NCI-H82 (cell line): ENCODE measurements around the gene MBTPS1.

Source experiments
- DNase-seq: peaks from one replicate; lab custom pipeline; 2025; lab: John Stamatoyannopoulos, UW

Gene MBTPS1

GRCh38 chr16:84052071-84052622 lies 64.6 kb downstream of the MBTPS1 start:
- DNase-seq, result no peak

- no peak for DNase-seq
Measured at GRCh38 chr16:84050316-84050715, 66.4 kb downstream of the MBTPS1 start.

GRCh38 chr16:84049403-84050060 lies 67.2 kb downstream of the MBTPS1 start:
- no peak for DNase-seq

DNA sequence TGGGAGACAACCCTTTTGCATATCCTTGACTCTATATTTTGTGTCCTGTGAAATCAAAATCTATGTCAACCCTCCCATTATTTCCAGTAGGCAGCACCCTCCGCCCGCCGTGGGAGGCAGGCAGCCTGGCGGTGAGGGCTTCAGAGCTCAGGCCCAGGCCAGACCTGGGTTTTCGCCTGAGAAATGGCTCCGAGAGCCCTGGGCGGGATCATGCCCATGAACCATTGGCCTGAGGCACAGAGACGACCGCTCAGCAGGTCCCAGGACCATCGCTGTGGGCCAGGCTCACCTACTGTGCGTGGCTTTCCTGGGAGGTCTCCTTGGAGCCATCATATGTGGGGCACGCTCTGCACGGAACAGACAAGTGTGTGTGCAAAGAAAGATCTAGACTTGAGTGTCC lies 67.9 kb downstream of the MBTPS1 start:
- DNase-seq, result no peak

DNA sequence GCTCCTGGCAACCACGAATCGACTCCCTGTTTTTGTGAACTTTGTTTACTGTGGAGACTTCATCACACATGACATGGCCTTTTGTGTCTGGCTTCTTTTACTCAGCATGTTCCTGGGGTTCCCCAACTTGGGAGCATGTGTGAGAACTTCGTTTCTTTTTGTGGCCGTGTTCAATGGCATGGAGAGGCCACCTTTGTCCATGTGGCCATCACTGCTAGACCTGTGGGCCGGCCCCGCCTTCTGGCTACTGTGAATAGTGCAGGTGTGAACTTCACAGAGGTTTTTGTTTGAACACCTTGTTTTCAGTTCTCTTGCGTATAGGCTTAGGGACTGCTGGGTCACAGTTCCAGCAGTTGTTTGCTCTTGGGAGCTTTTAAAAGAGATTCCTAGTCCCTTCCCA lies 68.5 kb downstream of the MBTPS1 start:
- DNase-seq, result peak; percentile 26

DNA sequence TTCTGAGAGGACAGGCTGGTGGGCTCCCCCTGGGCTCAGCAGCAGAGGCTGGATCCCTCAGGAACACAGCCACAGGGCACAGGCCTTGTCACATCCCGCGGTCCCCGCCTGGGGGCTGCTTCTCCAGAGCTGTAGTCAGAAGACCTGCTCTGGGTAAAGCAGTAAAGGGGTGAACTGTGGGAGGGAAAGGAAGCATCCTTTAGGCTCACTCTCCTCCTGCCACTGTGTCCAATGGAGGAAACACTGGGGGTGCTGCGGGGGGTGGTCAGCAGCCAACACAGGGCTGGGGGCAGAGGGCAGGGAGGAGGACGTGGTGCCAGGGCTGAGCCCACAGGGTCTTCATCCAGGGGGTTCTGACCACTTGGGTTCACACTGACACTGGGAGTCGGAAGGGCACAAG lies 69.1 kb downstream of the MBTPS1 start:
- no peak for DNase-seq

- no peak for DNase-seq
Measured at GRCh38 chr16:84047206-84047605, 69.5 kb downstream of the MBTPS1 start.

DNA sequence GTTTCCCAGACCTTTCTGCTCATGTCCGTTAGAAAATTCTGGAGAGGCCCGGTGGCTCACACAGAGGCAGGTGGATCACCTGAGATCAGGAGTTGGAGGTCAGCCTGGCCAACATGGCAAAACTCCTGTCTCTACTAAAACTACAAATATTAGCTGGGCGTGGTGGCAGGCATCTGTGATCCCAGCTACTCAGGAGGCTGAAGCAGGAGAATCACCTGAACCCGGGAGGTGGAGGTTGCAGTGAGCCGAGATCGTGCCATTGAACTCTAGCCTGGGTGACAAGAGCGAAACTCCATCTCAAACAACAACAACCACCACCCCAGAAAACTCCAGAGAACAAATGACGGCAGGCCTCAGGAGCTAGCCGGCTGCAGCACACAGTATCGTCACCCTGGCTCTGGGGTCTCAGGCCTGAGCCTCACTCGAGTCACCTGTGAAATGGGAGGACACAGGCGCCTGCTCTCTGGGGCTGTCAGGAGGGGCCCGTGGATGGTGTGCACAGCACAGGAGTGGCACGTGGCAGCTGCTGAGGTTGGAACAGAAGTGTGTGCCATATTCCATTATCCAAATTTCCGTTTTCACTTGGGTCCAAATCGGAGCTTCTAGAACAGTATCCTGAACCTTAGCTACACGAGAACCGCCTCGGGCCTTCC lies 70.8 kb downstream of the MBTPS1 start:
- DNase-seq, result no peak

DNA sequence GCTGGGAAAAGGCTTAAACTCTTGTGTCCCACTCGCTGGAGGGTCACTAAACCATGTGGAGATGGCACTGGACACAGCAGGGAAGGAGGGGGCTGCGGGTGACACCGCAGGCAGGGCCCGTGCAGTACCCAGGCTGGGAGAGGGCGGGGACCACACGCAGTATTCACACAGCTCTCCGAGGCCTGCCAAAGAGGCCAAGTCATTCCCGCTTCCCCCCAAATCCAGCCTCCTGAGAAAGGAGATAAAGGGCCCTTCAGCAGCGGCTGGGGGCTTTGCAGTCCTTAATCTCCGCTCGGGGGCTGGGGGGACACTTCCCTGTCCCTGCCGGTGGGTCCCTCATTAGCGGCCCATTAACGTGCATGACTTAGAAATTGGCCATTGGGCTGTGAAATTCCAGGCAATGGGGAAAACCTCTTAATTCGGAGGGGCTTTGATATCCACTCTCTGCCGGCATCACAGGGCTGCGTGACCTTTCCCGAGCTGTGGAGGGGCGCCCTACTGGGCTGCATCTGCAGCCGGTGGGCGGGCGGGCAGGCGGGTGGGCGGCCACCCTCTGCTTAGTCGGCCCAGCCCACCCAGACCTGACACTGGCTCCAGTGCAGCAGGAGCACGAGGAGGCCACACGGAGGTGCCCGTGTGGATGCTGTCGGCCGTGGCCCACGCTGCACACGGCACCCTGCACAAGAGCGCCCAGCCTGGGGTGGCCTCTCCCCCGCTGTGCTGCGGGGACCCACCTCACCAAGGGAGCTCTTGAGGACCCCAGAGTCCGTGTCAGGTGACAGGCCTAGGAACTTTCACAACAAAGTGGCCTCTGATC lies 71.5 kb downstream of the MBTPS1 start:
- no peak for DNase-seq

GRCh38 chr16:84044118-84044488 lies 72.6 kb downstream of the MBTPS1 start:
- DNase-seq, result peak; percentile 69

DNA sequence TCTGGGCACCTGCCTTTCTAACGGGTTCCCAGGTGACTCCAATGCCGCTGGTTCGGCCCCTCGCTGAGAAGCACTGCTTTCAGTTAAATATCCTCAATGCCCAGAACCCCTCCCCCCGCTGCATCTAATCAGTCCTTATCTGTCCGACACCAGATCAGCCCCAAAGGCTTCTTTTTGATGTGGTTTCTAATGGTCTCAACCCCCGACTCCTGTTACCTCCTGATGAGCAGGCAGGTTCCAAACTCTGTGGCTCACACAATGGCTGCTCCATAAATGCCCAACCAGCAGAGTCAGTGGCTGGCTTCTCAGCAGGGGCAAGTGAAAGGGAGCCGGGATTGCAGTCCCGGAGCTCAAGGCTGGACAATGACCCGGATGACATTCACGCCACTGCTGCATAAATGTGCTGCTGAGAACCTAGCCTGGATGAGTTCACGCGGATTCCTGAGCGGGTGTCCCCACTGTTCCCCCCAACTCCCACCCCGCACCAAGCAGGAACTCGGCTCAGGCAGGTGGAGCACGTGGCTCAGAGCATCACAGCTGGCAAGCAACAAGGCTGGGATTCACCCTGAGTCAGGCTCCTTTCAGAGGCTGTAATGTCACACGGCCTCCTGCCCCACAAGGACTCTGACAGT lies 73.1 kb downstream of the MBTPS1 start:
- no peak for DNase-seq

DNA sequence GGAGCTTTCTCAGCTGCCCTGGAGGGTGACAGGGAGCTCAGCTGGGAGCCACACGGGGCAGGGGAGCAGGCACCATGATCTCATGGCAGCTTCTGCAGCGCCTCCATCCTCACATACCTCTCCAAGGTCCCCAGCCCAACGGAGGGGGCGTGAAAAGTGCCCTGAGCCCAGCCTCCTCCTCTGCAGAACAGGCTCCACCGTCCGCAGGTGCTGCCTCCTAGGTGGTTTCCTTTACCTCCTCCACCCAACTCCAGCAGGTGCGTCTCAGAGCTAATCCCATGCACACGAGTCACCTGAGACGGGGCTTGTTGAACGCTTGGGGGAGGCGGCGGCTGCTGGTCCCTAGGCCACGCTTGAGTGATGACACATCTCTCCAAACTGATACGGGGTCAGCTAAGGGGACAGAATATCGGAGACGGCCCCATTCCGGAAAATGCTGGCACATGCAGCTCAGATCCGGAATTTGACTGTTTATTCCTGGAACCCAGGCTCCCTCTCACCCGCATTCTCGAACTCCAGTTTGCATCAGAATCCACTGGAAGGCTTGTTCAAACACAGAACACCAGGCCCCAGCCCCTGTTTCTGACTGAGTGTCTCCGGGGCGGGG lies 73.8 kb downstream of the MBTPS1 start:
- DNase-seq, result no peak

DNA sequence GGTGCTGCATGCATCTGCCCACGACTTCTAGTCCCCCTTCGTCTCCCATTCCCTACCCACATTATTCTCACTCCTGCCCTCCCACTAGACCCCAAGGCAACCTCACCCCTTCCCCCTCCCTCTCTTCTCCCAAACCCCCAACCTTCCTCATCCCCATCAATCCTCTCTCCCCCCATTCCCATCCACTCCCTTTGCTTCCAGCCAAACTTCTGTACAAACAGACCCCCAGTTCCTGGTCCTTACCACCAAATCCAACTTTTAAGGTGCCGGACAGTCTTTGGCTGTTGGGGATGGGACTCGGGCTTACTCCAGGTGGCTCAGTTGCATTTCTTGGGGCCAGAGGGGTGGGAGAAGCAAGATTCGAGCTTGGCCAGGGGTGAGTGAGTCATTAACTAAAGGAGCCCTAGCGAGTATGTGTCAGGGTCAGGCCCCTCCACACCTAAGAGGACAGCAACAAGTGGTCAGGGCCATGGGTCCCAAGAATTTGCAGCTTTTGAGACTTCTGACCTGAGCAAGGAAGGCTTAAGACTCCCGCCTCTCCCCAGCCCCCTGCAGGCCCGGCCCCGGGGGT lies 74.3 kb downstream of the MBTPS1 start, which contains the start of gene SLC38A8:
Gene SLC38A8 (minus strand): TSS at position 488 of the 571 bp plus-strand sequence. CDS start 638 bp downstream, outside the sequence.
- no peak for DNase-seq

- no peak for DNase-seq
Measured at GRCh38 chr16:84041881-84042280, 74.9 kb downstream of the MBTPS1 start.

DNA sequence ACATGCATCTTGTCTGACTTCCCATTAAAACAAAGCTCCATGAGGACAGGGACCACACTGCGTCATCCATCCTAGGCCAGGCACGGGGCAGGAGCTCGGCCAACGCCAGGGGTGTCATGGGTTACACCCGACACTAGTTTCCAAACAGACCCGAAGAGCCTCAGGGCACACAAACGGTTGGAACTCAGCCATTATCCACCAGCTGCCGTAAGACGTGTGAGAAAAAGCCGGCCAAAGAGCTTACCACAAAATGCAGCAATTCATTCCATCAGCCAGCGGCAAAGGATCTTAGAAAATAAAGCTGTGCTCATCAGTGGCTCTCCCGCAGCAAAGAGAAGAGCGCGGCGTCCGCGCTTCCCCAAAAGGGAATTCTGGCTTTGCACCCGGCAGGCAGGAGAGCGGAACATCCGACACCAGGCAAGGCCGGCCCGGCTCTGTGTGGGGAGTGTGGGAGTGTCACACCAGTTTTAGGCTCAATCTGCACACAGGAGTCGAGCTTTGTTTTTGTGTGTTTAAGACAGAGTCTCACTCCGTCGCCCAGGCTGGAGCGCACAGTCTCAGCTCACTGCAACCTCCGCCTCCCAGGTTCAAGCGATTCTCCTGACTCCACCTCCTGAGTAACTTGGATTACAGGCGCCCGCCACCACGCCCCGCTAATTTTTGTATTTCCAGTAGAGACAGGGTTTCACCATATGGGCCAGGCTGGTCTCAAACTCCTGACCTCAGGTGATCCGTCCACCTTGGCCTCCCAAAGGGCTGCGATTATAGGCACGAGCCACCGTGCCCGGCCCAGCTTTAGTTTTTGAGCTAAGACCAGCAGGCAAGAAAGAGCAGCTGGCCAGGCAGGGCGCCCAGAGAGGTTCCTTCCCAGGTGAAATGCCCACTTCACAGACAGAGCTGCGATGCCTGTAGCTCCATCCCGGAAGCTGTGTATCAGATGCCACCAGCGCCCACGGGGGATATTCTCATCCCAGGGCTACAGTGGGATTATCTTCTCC lies 75.6 kb downstream of the MBTPS1 start:
- peak; percentile 22 for DNase-seq

DNA sequence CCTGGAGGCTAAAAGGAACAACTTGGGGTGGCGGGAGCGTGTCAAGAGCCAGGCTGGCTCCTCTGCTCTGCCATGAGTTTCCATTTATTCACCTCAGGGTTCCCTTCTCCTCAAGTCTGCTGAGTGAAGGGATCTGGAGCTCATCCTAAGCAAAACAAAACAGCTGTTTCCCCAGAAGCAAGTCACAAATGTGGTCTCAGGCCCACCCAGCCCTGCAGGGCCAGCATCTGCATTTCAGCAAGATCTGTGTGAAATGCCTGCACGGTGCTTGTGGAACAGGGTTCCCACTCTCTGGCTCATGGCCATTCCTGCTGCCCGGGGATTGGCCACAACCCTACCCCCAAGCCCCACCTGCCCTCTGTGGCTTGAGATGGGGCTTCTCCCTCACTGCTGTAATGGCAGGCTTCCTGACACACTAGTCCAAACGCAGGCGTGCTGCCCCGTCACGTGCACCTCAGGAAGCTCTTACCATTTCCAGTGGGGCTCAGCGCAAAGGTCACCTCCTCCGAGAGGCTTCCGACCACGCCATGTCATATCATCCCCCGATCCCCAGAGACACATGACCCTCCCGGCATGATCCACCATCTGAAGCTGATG lies 76.4 kb downstream of the MBTPS1 start:
- DNase-seq, result no peak

DNA sequence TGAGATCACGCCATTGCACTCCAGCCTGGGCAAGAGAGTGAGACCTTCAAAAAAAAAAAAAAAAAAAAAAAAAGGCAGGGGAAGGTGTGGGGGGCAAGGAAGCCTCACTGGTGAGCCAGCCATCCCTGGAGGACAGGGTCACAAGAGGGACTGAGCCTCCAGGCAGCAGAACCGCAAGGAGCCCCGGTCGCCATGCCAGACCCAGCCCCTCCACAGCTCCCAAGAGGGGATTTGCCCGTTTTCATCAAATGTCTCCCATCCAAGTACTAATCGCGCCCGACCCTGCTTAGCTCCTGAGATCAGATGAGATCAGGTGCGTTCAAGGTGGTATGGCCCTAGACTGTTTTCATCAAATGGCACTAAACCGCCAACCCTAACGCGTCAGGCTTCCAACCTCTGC lies 77.0 kb downstream of the MBTPS1 start:
- DNase-seq, result no peak

GRCh38 chr16:84038469-84038868 lies 78.3 kb downstream of the MBTPS1 start:
- DNase-seq, result no peak

DNA sequence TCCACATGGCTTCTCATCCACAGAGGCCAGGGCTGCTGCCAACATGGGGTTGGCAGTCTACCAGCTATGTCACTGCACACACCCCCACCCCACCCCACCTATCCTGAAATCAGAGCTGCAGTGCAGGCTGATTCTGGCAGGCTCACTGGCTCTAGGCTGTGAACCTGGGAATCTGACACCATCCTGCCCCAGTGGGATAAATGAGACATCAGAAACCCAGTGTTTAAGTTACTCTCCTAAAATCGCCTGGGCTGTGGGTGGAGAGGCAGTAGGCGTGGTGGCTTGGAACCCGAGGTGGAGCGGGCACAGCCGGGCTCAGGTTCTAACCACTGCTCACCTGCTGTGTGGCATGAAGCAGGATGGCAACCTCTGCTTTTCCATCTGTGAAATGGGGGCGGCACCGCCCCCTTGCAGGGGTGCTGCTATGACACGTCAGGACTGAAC lies 79.7 kb downstream of the MBTPS1 start:
- DNase-seq, result no peak

GRCh38 chr16:84036131-84036530 lies 80.6 kb downstream of the MBTPS1 start:
- no peak for DNase-seq
